GM23338 (cell line): ENCODE data around the gene APOBR. TPM values are rescaled to one million over a fixed set of nuclear protein-coding genes. Genes with fewer than 3 reads are reported as not detected.

Experiments used
- ATAC-seq: fragments of 200-7000 bp; cut with Tn5 transposase; 3 replicates; pipeline ENCODE4 v1.9.1; 2020
- DNase-seq: peaks from one replicate; pipeline ENCODE4 v3.0.0-alpha.2; 2015; ENCODE audit warnings: low spot score
- H2AFZ ChIP-seq: fragments of 200-600 bp; sonication (generic); 2 replicates; pipeline ENCODE4 v1.8.0; 2016; ENCODE audit warnings: antibody characterized with exemption, mild to moderate bottlenecking, moderate library complexity
- H3F3A ChIP-seq: fragments of 200-600 bp; sonication (generic); replicated peaks from 2 replicates; pipeline ENCODE4 v1.8.0; 2017; ENCODE audit warnings: antibody characterized with exemption, mixed run types, low read depth
- H3K27ac ChIP-seq: fragments of 200-600 bp; sonication (generic); 2 replicates; pipeline ENCODE4 v1.6.1; 2016; ENCODE audit warnings: low read depth
- H3K27me3 ChIP-seq: fragments of 200-600 bp; sonication (generic); 2 replicates; pipeline ENCODE4 v1.8.0; 2016; ENCODE audit warnings: mild to moderate bottlenecking, mixed run types, moderate library complexity; ENCODE audit not compliant: insufficient read depth
- H3K36me3 ChIP-seq: fragments of 200-600 bp; sonication (generic); 2 replicates; pipeline ENCODE4 v1.8.0; 2016; ENCODE audit warnings: mild to moderate bottlenecking; ENCODE audit not compliant: insufficient read depth
- H3K4me1 ChIP-seq: fragments of 200-600 bp; sonication (generic); 2 replicates; pipeline ENCODE4 v1.8.0; 2016; ENCODE audit warnings: mild to moderate bottlenecking, moderate library complexity; ENCODE audit not compliant: insufficient read depth
- H3K4me2 ChIP-seq: fragments of 200-600 bp; sonication (generic); 2 replicates; pipeline ENCODE4 v1.7.1; 2017; ENCODE audit warnings: mixed run types
- H3K4me3 ChIP-seq: fragments of 200-600 bp; sonication (generic); 2 replicates; pipeline ENCODE4 v1.6.1; 2016; ENCODE audit warnings: mixed run types
- H3K79me2 ChIP-seq: fragments of 200-600 bp; sonication (generic); replicated peaks from 2 replicates; pipeline ENCODE4 v1.8.0; 2017; ENCODE audit warnings: mild to moderate bottlenecking; ENCODE audit not compliant: insufficient read depth
- H3K9me2 ChIP-seq: fragments of 200-600 bp; sonication (generic); 2 replicates; pipeline ENCODE4 v1.8.0; 2017; ENCODE audit not compliant: insufficient read depth
- H4K20me1 ChIP-seq: fragments of 200-600 bp; sonication (generic); replicated peaks from 2 replicates; pipeline ENCODE4 v1.8.0; 2017; ENCODE audit warnings: mild to moderate bottlenecking; ENCODE audit not compliant: insufficient read depth
- H3K27ac Mint-ChIP-seq: 2 replicates; pipeline ENCODE4 v1.8.0; 2020; ENCODE audit warnings: inconsistent platforms, mild to moderate bottlenecking, moderate library complexity, mixed read lengths
- H3K27me3 Mint-ChIP-seq: 3 replicates; pipeline ENCODE4 v1.8.0; 2022; ENCODE audit warnings: low read depth, mild to moderate bottlenecking, moderate library complexity, mixed read lengths, inconsistent platforms; ENCODE audit not compliant: insufficient read depth, poor library complexity
- H3K36me3 Mint-ChIP-seq: 3 replicates; pipeline ENCODE4 v1.8.0; 2021; ENCODE audit warnings: low read depth, mild to moderate bottlenecking, inconsistent platforms, moderate library complexity, mixed read lengths
- H3K4me1 Mint-ChIP-seq: 3 replicates; pipeline ENCODE4 v1.8.0; 2020; ENCODE audit warnings: mild to moderate bottlenecking, inconsistent platforms, mixed read lengths
- H3K4me3 Mint-ChIP-seq: 3 replicates; pipeline ENCODE4 v1.8.0; 2021; ENCODE audit warnings: moderate library complexity, mild to moderate bottlenecking, inconsistent platforms, mixed read lengths
- H3K9me3 Mint-ChIP-seq: 3 replicates; pipeline ENCODE4 v1.8.0; 2020; ENCODE audit warnings: moderate library complexity, mild to moderate bottlenecking, inconsistent platforms, mixed read lengths
- CREB1 ChIP-seq: fragments of 250-450 bp; sonication (Bioruptor Pico); IDR thresholded peaks from 2 replicates; pipeline ENCODE4 v1.5.0; 2020; ENCODE audit warnings: low read depth, mild to moderate bottlenecking, moderate library complexity
- CTCF ChIP-seq, 2 experiments: fragments of 200-600 bp in 1 of 2; sonication (generic) in 1 of 2; conservative IDR thresholded peaks; 2 replicates each; pipeline versions ENCODE4 v1.5.1 to v1.6.1; 2016 to 2017; ENCODE audit warnings: antibody characterized with exemption in 2 of 2, low read depth in 2 of 2, mild to moderate bottlenecking in 2 of 2, moderate library complexity in 1 of 2
- ETS1 ChIP-seq: IDR thresholded peaks from 2 replicates; pipeline ENCODE4 v1.6.1; 2016; ENCODE audit warnings: antibody characterized with exemption
- EZH2 ChIP-seq: fragments of 200-600 bp; sonication (generic); IDR thresholded peaks from one replicate; pipeline ENCODE4 v1.8.0; 2017; ENCODE audit warnings: antibody characterized with exemption, mild to moderate bottlenecking, low read depth; ENCODE audit not compliant: unreplicated experiment
- EZH2phosphoT487 ChIP-seq: fragments of 200-600 bp; sonication (generic); IDR thresholded peaks from one replicate; pipeline ENCODE4 v1.8.1; 2018; ENCODE audit warnings: antibody characterized with exemption; ENCODE audit not compliant: unreplicated experiment
- JUNB ChIP-seq: IDR thresholded peaks from one replicate; pipeline ENCODE4 v1.6.1; 2016; ENCODE audit warnings: antibody characterized with exemption; ENCODE audit not compliant: unreplicated experiment
- NANOG ChIP-seq: IDR thresholded peaks from 2 replicates; pipeline ENCODE4 v1.6.1; 2016; ENCODE audit warnings: antibody characterized with exemption, borderline replicate concordance
- POLR2AphosphoS5 ChIP-seq: IDR thresholded peaks from 2 replicates; pipeline ENCODE4 v1.6.1; 2016; ENCODE audit warnings: antibody characterized with exemption, low read depth
- REST ChIP-seq: IDR thresholded peaks from one replicate; pipeline ENCODE4 v1.6.1; 2018; ENCODE audit warnings: antibody characterized with exemption; ENCODE audit not compliant: unreplicated experiment
- STAT1 ChIP-seq: IDR thresholded peaks from one replicate; pipeline ENCODE4 v1.6.1; 2016; ENCODE audit warnings: antibody characterized with exemption; ENCODE audit not compliant: unreplicated experiment
- ZNF114 ChIP-seq: fragments of 250-450 bp; sonication (Bioruptor Pico); IDR thresholded peaks from 2 replicates; pipeline ENCODE4 v1.5.0; 2020; ENCODE audit warnings: mild to moderate bottlenecking, moderate library complexity
- ZNF331 ChIP-seq: fragments of 250-450 bp; sonication (Bioruptor Pico); IDR thresholded peaks from 2 replicates; pipeline ENCODE4 v1.5.0; 2020; ENCODE audit warnings: low read depth, mild to moderate bottlenecking, moderate library complexity
- ZNF462 ChIP-seq: fragments of 250-450 bp; sonication (Bioruptor Pico); IDR thresholded peaks from 2 replicates; pipeline ENCODE4 v1.5.0; 2020; ENCODE audit warnings: mild to moderate bottlenecking, moderate library complexity
- polyA plus RNA-seq: library from polyadenylated mRNA; unstranded; fragments of >200 nt; fragmentation: Nextera tagmentation; extraction: Ambion mirVana; gene quantifications from 2 replicates; pipeline ENCODE4 v1.2.1, GENCODE V29; 2016
- total RNA-seq: library from RNA; depleted of rRNA; stranded (reverse); fragments of >200 nt; shearing (Covaris generic); gene quantifications from 2 replicates; pipeline ENCODE4 v1.2.3, GENCODE V29; 2014

Gene APOBR
- total and polyA plus RNA-seq, 2 experiments from 2014 or later: 0.07 TPM; not detected in 1

GRCh38 chr16:28501258-28502232 is 7.1 kb downstream of the APOBR start:
- Histone ChIP-seq H3K36me3 (no peaks in the 10 kb centered on the region), H3K4me1 (no peaks in the 10 kb centered on the region), H3K4me2 (no peak overlapping the region), H3K27ac (no peak overlapping the region), H2AFZ (no peak overlapping the region), H3K4me3 (no peak overlapping the region), H3F3A (no peaks in the 10 kb centered on the region), H3K9me2 (peaks cover 6% of the 10 kb centered on the region; the same call in 1 of the 2 replicates), H3K27me3 (no peaks in the 10 kb centered on the region), H3K79me2 (no peaks in the 10 kb centered on the region), H4K20me1 (no peaks in the 10 kb centered on the region)
- ATAC-seq (no peak), DNase-seq (no peak)
- TF ChIP-seq ETS1 (no peak), ZNF331 (no peak), ZNF114 (CRISPR knock-in tag) (no peak), CREB1 (CRISPR knock-in tag) (no peak), NANOG (no peak), REST (no peak), CTCF (conservative IDR thresholded peaks at IDR 0.05; ENCODE audit: low read depth in 2 of 2) (no peak), EZH2phosphoT487 (no peak), ZNF462 (CRISPR knock-in tag) (no peak), POLR2AphosphoS5 (no peak), STAT1 (no peak), JUNB (no peak), EZH2 (no peak)
- no peak overlapping the region for H3K27ac Mint-ChIP-seq
- H3K9me3 Mint-ChIP-seq: no peaks in the 10 kb centered on the region
- H3K4me1 Mint-ChIP-seq: no peaks in the 10 kb centered on the region
- H3K27me3 Mint-ChIP-seq: peaks cover 21% of the 10 kb centered on the region
- no peak overlapping the region for H3K4me3 Mint-ChIP-seq
- H3K36me3 Mint-ChIP-seq: no peaks in the 10 kb centered on the region
